ENCODE data around the gene PHTF2.

DNA sequence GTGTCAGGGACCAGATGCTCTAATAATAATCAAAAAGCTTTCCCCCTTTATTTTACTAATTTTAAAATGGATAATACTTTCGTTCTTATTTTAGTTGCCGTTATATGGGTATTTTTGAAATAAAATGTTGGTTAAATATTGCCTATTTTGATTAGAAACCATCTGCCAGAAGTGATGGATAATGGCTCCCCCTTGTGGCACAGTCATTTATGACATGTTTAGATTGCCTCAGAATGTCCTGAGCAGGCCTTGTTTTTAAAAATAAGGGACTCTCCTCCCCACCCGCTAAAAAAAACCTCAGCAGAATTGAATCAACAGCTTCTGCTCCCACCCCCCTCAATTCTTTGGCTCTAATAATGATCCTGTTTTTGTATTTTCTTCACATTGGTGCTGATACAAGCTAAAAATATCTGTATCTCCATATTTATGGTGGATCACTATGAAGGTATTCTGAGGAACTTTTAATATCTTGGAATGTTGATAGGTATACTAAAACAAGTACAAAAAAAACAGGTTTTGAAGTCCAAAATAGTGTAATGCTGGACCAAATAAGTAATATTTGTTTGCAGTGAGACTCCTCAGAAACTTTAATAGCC, 39.2 kb upstream of the PHTF2 start:
- TF ChIP-seq, protein P1, sequence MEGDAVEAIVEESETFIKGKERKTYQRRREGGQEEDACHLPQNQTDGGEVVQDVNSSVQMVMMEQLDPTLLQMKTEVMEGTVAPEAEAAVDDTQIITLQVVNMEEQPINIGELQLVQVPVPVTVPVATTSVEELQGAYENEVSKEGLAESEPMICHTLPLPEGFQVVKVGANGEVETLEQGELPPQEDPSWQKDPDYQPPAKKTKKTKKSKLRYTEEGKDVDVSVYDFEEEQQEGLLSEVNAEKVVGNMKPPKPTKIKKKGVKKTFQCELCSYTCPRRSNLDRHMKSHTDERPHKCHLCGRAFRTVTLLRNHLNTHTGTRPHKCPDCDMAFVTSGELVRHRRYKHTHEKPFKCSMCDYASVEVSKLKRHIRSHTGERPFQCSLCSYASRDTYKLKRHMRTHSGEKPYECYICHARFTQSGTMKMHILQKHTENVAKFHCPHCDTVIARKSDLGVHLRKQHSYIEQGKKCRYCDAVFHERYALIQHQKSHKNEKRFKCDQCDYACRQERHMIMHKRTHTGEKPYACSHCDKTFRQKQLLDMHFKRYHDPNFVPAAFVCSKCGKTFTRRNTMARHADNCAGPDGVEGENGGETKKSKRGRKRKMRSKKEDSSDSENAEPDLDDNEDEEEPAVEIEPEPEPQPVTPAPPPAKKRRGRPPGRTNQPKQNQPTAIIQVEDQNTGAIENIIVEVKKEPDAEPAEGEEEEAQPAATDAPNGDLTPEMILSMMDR (IDR thresholded peaks at IDR 0.05), result peak; percentile 79 to 84 (median 84)
- no peak for TF ChIP-seq POLR2AphosphoS5 (IDR thresholded peaks at IDR 0.05)
